ENCODE measurements around the gene IPO11.

IPO11 gene

DNA sequence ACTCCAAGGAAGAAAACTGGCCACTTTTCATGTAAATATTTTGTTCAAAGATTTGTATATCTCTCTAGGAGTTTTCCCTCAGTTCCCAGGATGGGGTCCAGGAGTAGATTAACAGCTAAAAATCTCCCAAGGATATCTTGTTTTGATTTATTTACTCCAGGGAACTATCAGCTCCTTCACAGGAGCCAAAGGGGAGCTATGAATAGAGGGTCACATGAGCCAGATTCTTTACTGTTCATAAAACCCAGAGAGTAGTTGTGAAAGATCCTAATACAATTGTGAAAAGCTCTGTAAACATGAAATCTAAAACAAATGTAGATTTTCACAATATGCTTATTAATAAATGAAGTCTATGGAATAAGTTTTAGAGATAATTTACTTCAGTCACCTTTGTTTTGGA lies 25.7 kb upstream of the IPO11 start:
- no peak overlapping the region for H3K4me3 ChIP-seq (ENCODE audit: low read depth, low read length)
- H3K36me3 ChIP-seq (ENCODE audit: control insufficient read depth, insufficient read depth, low read length): no peaks in the 10 kb centered on the region
- no peak overlapping the region for H3K4me2 ChIP-seq (ENCODE audit: low read length)
- no peaks in the 10 kb centered on the region for H3K27me3 ChIP-seq (ENCODE audit: control insufficient read depth, insufficient read depth, low read length)
- no peaks in the 10 kb centered on the region for H3K79me2 ChIP-seq
- H3K4me1 ChIP-seq: no peaks in the 10 kb centered on the region
- no peak overlapping the region for H3K9ac ChIP-seq
- no peak overlapping the region for H2AFZ ChIP-seq
- no peaks in the 10 kb centered on the region for H3K9me3 ChIP-seq (ENCODE audit: control insufficient read depth, low read length)
- TF ChIP-seq, protein P1, sequence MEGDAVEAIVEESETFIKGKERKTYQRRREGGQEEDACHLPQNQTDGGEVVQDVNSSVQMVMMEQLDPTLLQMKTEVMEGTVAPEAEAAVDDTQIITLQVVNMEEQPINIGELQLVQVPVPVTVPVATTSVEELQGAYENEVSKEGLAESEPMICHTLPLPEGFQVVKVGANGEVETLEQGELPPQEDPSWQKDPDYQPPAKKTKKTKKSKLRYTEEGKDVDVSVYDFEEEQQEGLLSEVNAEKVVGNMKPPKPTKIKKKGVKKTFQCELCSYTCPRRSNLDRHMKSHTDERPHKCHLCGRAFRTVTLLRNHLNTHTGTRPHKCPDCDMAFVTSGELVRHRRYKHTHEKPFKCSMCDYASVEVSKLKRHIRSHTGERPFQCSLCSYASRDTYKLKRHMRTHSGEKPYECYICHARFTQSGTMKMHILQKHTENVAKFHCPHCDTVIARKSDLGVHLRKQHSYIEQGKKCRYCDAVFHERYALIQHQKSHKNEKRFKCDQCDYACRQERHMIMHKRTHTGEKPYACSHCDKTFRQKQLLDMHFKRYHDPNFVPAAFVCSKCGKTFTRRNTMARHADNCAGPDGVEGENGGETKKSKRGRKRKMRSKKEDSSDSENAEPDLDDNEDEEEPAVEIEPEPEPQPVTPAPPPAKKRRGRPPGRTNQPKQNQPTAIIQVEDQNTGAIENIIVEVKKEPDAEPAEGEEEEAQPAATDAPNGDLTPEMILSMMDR (IDR thresholded peaks at IDR 0.05): no peak
- no peak overlapping the region for H3K27ac ChIP-seq

DNA sequence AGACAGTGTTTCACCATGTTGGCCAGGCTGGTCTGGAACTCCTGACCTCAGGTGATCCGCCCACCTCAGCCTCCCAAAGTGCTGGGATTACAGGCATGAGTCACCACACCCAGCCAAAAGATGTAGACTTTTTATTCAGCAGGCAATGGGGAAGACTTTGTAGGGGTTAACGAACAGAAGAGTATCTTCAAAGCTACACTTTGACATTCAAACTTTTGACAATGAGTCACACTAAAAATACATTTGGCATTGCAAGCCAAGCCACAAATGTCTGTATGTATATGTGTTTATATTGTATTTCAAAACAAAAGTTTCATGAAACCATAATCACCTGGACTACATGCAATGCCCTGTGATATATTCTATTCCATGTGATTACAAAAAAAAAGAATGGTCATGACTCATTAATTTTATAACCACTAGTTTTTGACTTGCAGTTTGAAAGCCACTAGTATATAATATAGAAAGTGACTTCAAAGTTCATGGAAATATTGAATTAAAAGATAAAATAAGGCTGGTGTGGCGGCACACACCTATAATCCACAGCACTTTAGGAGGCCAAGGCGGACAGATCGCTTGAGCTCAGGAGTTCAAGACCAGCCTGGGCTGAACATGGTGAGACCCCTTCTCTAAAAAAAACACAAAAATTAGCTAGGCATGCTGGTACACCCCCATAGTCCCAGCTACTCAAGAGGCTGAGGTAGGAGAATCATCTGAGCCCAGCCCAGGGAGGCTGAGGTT lies 17.2 kb upstream of the IPO11 start:
- no peak overlapping the region for H2AFZ ChIP-seq
- no peak overlapping the region for H3K4me3 ChIP-seq (ENCODE audit: low read depth, low read length)
- H3K9me3 ChIP-seq (ENCODE audit: control insufficient read depth, low read length): no peaks in the 10 kb centered on the region
- no peaks in the 10 kb centered on the region for H3K79me2 ChIP-seq
- H3K27ac ChIP-seq: no peak overlapping the region
- H3K36me3 ChIP-seq (ENCODE audit: control insufficient read depth, insufficient read depth, low read length): no peaks in the 10 kb centered on the region
- H3K4me2 ChIP-seq (ENCODE audit: low read length): no peak overlapping the region
- no peak overlapping the region for H3K9ac ChIP-seq
- no peaks in the 10 kb centered on the region for H3K4me1 ChIP-seq
- H3K27me3 ChIP-seq (ENCODE audit: control insufficient read depth, insufficient read depth, low read length): no peaks in the 10 kb centered on the region
- TF ChIP-seq, protein P1 (IDR thresholded peaks at IDR 0.05): no peak

DNA sequence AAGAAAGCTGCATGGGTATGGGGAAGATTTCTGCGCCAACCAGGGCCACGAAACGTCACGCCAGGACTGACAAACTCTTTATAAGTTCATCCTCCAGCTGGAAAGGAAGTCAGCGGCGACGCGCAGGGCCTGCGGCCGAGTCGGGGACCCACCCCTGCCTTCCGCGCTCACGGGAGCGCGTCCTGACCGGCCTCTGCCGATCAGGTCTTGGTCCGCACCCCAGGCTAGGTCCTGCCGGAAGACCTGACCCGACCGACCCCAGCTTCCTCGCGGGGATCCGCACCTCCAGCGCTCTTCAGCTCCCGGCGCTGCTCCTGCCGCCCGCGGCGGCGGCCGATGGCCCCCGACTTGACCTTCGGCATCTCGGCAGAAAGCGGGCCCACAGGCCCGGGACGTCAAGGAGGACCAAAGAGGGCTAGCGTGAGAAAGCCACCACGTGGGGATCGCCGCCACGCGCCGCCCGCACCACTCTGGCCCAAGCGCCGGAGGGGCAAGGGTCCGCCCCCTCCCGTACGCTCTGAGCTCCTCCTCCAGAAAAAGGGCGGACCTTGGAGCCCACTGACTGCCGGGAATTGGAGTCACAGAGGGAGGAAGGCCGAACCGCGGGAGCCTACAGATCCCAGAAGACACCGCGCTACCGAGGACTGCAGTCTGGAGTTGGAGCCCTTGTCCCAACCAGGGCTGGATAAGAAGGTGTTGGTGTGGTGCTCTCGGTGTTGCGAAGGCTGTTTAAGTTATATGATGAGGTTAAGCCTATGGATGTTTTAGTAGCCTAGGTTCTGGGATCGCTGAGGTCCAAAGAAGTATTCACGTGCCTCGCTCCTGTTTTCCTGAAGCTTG lies 8.9 kb upstream of the IPO11 start, which contains the start of gene DIMT1:
TSS of gene DIMT1 (minus strand) at position 495 of the 840 bp plus-strand sequence. CDS start at position 362, 133 bp downstream.
- Histone ChIP-seq H3K79me2 (no peaks in the 10 kb centered on the region), H3K4me3 (ENCODE audit: low read depth, low read length) (peak within 1 kb of the TSS; percentile 84), H3K36me3 (ENCODE audit: control insufficient read depth, insufficient read depth, low read length) (no peaks in the 10 kb centered on the region), H3K27ac (peak within 1 kb of the TSS; percentile 86), H3K9ac (peak within 1 kb of the TSS; percentile 74), H3K4me1 (peaks cover 8% of the 10 kb centered on the region), H3K9me3 (ENCODE audit: control insufficient read depth, low read length) (no peaks in the 10 kb centered on the region), H3K4me2 (ENCODE audit: low read length) (peak within 1 kb of the TSS; percentile 82), H3K27me3 (ENCODE audit: control insufficient read depth, insufficient read depth, low read length) (no peaks in the 10 kb centered on the region), H2AFZ (peak within 1 kb of the TSS; percentile 99)
- TF ChIP-seq, protein P1 (IDR thresholded peaks at IDR 0.05): no peak

DNA sequence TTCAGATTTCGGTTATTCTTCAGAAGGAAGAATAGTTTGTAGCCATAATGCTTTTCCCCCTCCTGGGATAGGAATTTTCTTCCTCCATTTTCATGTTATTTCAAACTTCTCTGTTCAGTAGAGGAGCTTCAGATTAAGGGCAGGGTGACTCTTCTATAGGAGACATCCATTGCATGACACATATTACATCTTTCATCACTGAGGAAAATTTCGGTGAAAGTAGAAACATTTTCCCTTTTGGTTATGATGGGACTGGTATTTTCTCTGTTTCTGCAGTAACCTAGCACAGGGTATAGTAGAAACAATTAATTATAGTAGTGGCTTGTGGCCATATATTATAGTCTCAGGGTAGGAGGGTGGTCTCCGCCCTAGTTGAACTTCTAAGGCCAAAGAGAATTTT lies 1.1 kb downstream of the IPO11 start:
- Histone ChIP-seq H2AFZ (no peak overlapping the region), H3K4me2 (ENCODE audit: low read length) (peak overlapping the region; percentile 85), H3K27ac (no peak overlapping the region), H3K9me3 (ENCODE audit: control insufficient read depth, low read length) (no peaks in the 10 kb centered on the region), H3K27me3 (ENCODE audit: control insufficient read depth, insufficient read depth, low read length) (no peaks in the 10 kb centered on the region), H3K4me3 (ENCODE audit: low read depth, low read length) (peak overlapping the region; percentile 88), H3K36me3 (ENCODE audit: control insufficient read depth, insufficient read depth, low read length) (no peaks in the 10 kb centered on the region), H3K4me1 (peaks cover 4% of the 10 kb centered on the region), H3K79me2 (peaks cover 23% of the 10 kb centered on the region), H3K9ac (no peak overlapping the region)
- TF ChIP-seq, protein P1 (IDR thresholded peaks at IDR 0.05): no peak

Measured in parathyroid adenoma (tissue), 2 donors.